Body of pancreas (tissue), 4 donors: ENCODE measurements around the gene BAG1.

Experiments
- CTCF ChIP-seq, 7 experiments: fragments of 450-650 bp in 4 of 7; fragments of 200-600 bp in 3 of 7; sonication (generic) in 3 of 7; IDR thresholded peaks; one replicate each; pipeline ENCODE4 v1.5.1; 2016 to 2019; ENCODE audit warnings: antibody characterized with exemption in 7 of 7
- POLR2A ChIP-seq, 3 donors: fragments of 450-650 bp; IDR thresholded peaks; one replicate each; pipeline ENCODE4 v1.6.1; 2016; ENCODE audit warnings: antibody characterized with exemption in 3 of 3, mild to moderate bottlenecking in 2 of 3

- TF ChIP-seq CTCF (IDR thresholded peaks at IDR 0.05) (no peak), POLR2A (IDR thresholded peaks at IDR 0.05) (no peak)
These were observed 43.0 kb downstream of the BAG1 start for GRCh38 chr9:33221568-33221884.
